ENCODE results near the gene CAB39. TPM values are rescaled to one million over a fixed set of nuclear protein-coding genes. Genes with fewer than 3 reads are reported as not detected.

CAB39 gene
- total and polyA plus RNA-seq, 5 donors, result 47.2 to 100.0 (median 87.3) TPM

- Histone ChIP-seq H3K27me3 (ENCODE audit: control insufficient read depth, insufficient read depth) (no peaks in the 10 kb centered on the region), H3K27ac (ENCODE audit: low read length) (no peak overlapping the region), H3K4me1 (ENCODE audit: control insufficient read depth, insufficient read depth, low read length) (no peaks in the 10 kb centered on the region), H3K9me3 (ENCODE audit: control insufficient read depth, low read length) (no peaks in the 10 kb centered on the region), H3K4me3 (ENCODE audit: low read length) (no peak overlapping the region)
- no peak for ATAC-seq
- DNase-seq, result no peak
- WGBS, result 82% methylated on average over 3 of the region's 3 CpGs
- intact Hi-C loops (cut with DNase I), result no loop called here
Observed at GRCh38 chr2:230770804-230771203, 58.2 kb downstream of the CAB39 start.

- Histone ChIP-seq H3K4me3 (ENCODE audit: low read length) (no peak overlapping the region), H3K27ac (ENCODE audit: low read length) (no peak overlapping the region), H3K4me1 (ENCODE audit: control insufficient read depth, insufficient read depth, low read length) (no peaks in the 10 kb centered on the region), H3K27me3 (ENCODE audit: control insufficient read depth, insufficient read depth) (no peaks in the 10 kb centered on the region), H3K9me3 (ENCODE audit: control insufficient read depth, low read length) (no peaks in the 10 kb centered on the region)
- ATAC-seq (no peak), DNase-seq (no peak)
- 86% methylated on average over 2 of the region's 2 CpGs for WGBS
- intact Hi-C loops (cut with DNase I), result no loop called here
Observed at GRCh38 chr2:230772156-230772555, 59.5 kb downstream of the CAB39 start.

- DNase-seq (no peak), ATAC-seq (no peak)
- no peak overlapping the region for H3K4me3 ChIP-seq (ENCODE audit: low read length)
- no peaks in the 10 kb centered on the region for H3K27me3 ChIP-seq (ENCODE audit: control insufficient read depth, insufficient read depth)
- 88% methylated on average over 4 of the region's 4 CpGs for WGBS
- no peak overlapping the region for H3K27ac ChIP-seq (ENCODE audit: low read length)
- intact Hi-C loops (cut with DNase I), result no loop called here
- H3K9me3 ChIP-seq (ENCODE audit: control insufficient read depth, low read length), result no peaks in the 10 kb centered on the region
- peaks cover 2% of the 10 kb centered on the region for H3K4me1 ChIP-seq (ENCODE audit: control insufficient read depth, insufficient read depth, low read length)
Observed at GRCh38 chr2:230773039-230773773, 60.6 kb downstream of the CAB39 start.

- Histone ChIP-seq H3K4me1 (ENCODE audit: control insufficient read depth, insufficient read depth, low read length) (peaks cover 2% of the 10 kb centered on the region), H3K4me3 (ENCODE audit: low read length) (no peak overlapping the region), H3K9me3 (ENCODE audit: control insufficient read depth, low read length) (no peaks in the 10 kb centered on the region), H3K27me3 (ENCODE audit: control insufficient read depth, insufficient read depth) (no peaks in the 10 kb centered on the region), H3K27ac (ENCODE audit: low read length) (peak overlapping the region; percentile 29)
- DNase-seq (no peak), ATAC-seq (peak; percentile 71 to 91)
- intact Hi-C loops (cut with DNase I), result no loop called here
- 87% methylated on average over 4 of the region's 4 CpGs for WGBS
Observed at GRCh38 chr2:230774348-230774951, 61.8 kb downstream of the CAB39 start.

GRCh38 chr2:230775737-230776136, 63.1 kb downstream of the CAB39 start:
- Histone ChIP-seq H3K9me3 (ENCODE audit: control insufficient read depth, low read length) (no peaks in the 10 kb centered on the region), H3K4me1 (ENCODE audit: control insufficient read depth, insufficient read depth, low read length) (peaks cover 2% of the 10 kb centered on the region), H3K27me3 (ENCODE audit: control insufficient read depth, insufficient read depth) (no peaks in the 10 kb centered on the region), H3K4me3 (ENCODE audit: low read length) (no peak overlapping the region), H3K27ac (ENCODE audit: low read length) (no peak overlapping the region)
- DNase-seq, result no peak
- no peak for ATAC-seq
- WGBS, result 81% methylated on average over 4 of the region's 4 CpGs
- intact Hi-C loops (cut with DNase I), result no loop called here

- intact Hi-C loops (cut with DNase I), result no loop called here
- H3K27me3 ChIP-seq (ENCODE audit: control insufficient read depth, insufficient read depth), result no peaks in the 10 kb centered on the region
- no peak overlapping the region for H3K4me3 ChIP-seq (ENCODE audit: low read length)
- ATAC-seq (no peak), DNase-seq (no peak)
- H3K27ac ChIP-seq (ENCODE audit: low read length), result no peak overlapping the region
- H3K9me3 ChIP-seq (ENCODE audit: control insufficient read depth, low read length), result no peaks in the 10 kb centered on the region
- WGBS, result 78% methylated on average over 3 of the region's 3 CpGs
- H3K4me1 ChIP-seq (ENCODE audit: control insufficient read depth, insufficient read depth, low read length), result peaks cover 5% of the 10 kb centered on the region
Observed at GRCh38 chr2:230777721-230778120, 65.1 kb downstream of the CAB39 start.

GRCh38 chr2:230778350-230779063, 65.9 kb downstream of the CAB39 start:
- 74% methylated on average over 8 of the region's 8 CpGs for WGBS
- no peaks in the 10 kb centered on the region for H3K9me3 ChIP-seq (ENCODE audit: control insufficient read depth, low read length)
- intact Hi-C loops (cut with DNase I), result no loop called here
- no peak overlapping the region for H3K4me3 ChIP-seq (ENCODE audit: low read length)
- no peaks in the 10 kb centered on the region for H3K27me3 ChIP-seq (ENCODE audit: control insufficient read depth, insufficient read depth)
- H3K27ac ChIP-seq (ENCODE audit: low read length), result no peak overlapping the region
- H3K4me1 ChIP-seq (ENCODE audit: control insufficient read depth, insufficient read depth, low read length), result peaks cover 5% of the 10 kb centered on the region
- ATAC-seq (no peak), DNase-seq (no peak)

- peaks cover 5% of the 10 kb centered on the region for H3K4me1 ChIP-seq (ENCODE audit: control insufficient read depth, insufficient read depth, low read length)
- 72% methylated on average over 3 of the region's 3 CpGs for WGBS
- H3K4me3 ChIP-seq (ENCODE audit: low read length), result no peak overlapping the region
- H3K27me3 ChIP-seq (ENCODE audit: control insufficient read depth, insufficient read depth), result no peaks in the 10 kb centered on the region
- intact Hi-C loops (cut with DNase I), result no loop called here
- peak overlapping the region; percentile 30 for H3K27ac ChIP-seq (ENCODE audit: low read length)
- ATAC-seq (no peak), DNase-seq (no peak)
- no peaks in the 10 kb centered on the region for H3K9me3 ChIP-seq (ENCODE audit: control insufficient read depth, low read length)
Observed at GRCh38 chr2:230779126-230779525, 66.5 kb downstream of the CAB39 start.

GRCh38 chr2:230779607-230780006, 67.0 kb downstream of the CAB39 start:
- peak in 1 of 2 donors; percentile 34 for ATAC-seq
- H3K9me3 ChIP-seq (ENCODE audit: control insufficient read depth, low read length), result no peaks in the 10 kb centered on the region
- no peak for DNase-seq
- peak overlapping the region; percentile 36 for H3K27ac ChIP-seq (ENCODE audit: low read length)
- intact Hi-C loops (cut with DNase I), result no loop called here
- H3K4me1 ChIP-seq (ENCODE audit: control insufficient read depth, insufficient read depth, low read length), result peaks cover 5% of the 10 kb centered on the region
- no peaks in the 10 kb centered on the region for H3K27me3 ChIP-seq (ENCODE audit: control insufficient read depth, insufficient read depth)
- no peak overlapping the region for H3K4me3 ChIP-seq (ENCODE audit: low read length)
- WGBS, result 70% methylated on average over 1 of the region's 1 CpG

GRCh38 chr2:230781130-230781797, 68.6 kb downstream of the CAB39 start:
- Histone ChIP-seq H3K4me1 (ENCODE audit: control insufficient read depth, insufficient read depth, low read length) (peaks cover 7% of the 10 kb centered on the region), H3K9me3 (ENCODE audit: control insufficient read depth, low read length) (no peaks in the 10 kb centered on the region)

GRCh38 chr2:230783101-230783500, 70.5 kb downstream of the CAB39 start:
- H3K27ac ChIP-seq (ENCODE audit: low read length), result no peak overlapping the region
- no peaks in the 10 kb centered on the region for H3K9me3 ChIP-seq (ENCODE audit: control insufficient read depth, low read length)
- H3K4me1 ChIP-seq (ENCODE audit: control insufficient read depth, insufficient read depth, low read length), result peaks cover 6% of the 10 kb centered on the region
- no peaks in the 10 kb centered on the region for H3K27me3 ChIP-seq (ENCODE audit: control insufficient read depth, insufficient read depth)
- intact Hi-C loops (cut with DNase I), result no loop called here
- no peak overlapping the region for H3K4me3 ChIP-seq (ENCODE audit: low read length)
- no peak for ATAC-seq
- 98% methylated on average over 5 of the region's 5 CpGs for WGBS
- no peak for DNase-seq

More at GRCh38 chr2:230781130-230781797, 68.6 kb downstream of the CAB39 start:
- no peaks in the 10 kb centered on the region for H3K27me3 ChIP-seq (ENCODE audit: control insufficient read depth, insufficient read depth)
- DNase-seq (no peak), ATAC-seq (peak; percentile 46 to 60)
- intact Hi-C loops (cut with DNase I), result no loop called here
- H3K4me3 ChIP-seq (ENCODE audit: low read length), result no peak overlapping the region
- WGBS, result 65% methylated on average over 5 of the region's 5 CpGs
- H3K27ac ChIP-seq (ENCODE audit: low read length), result peak overlapping the region; percentile 78
